HCT116 (cell line): ENCODE results near the gene KCNJ4. TPM values are rescaled to one million over a fixed set of nuclear protein-coding genes. Genes with fewer than 3 reads are reported as not detected.
"Not testable (repeated sequence)": the region's sequence is repeated elsewhere in the genome, so short reads cannot be mapped to it uniquely, and the experiment has no call there.

Source experiments
- ATAC-seq: fragments of 200-7000 bp; cut with Tn5 transposase; 2 replicates; pipeline ENCODE4 v1.9.1; 2020; ENCODE audit warnings: mild to moderate bottlenecking, moderate library complexity
- BruUV-seq: library from RNA; stranded (reverse); fragments of 400-500 nt; replicated peaks from 2 replicates; lab custom pipeline; 2021; lab: Mats Ljungman, UMichigan
- CTCF ChIA-PET: fragments of 300-600 bp; sonication (Branson Sonifier 250); formaldehyde crosslinking; loops from one replicate; lab custom pipeline; 2021; ENCODE audit warnings: antibody characterized with exemption; lab: Charles Lee
- POLR2A ChIA-PET: fragments of 300-600, 350-600 bp; sonication (Branson Sonifier 250); formaldehyde crosslinking; loops from one replicate; lab custom pipeline; 2021; ENCODE audit warnings: antibody characterized with exemption; lab: Charles Lee
- RAD21 ChIA-PET, 2 experiments: fragments of 300-600 bp; sonication (Branson Sonifier 250); formaldehyde crosslinking; loops; one replicate each; lab custom pipeline; 2023; ENCODE audit warnings: low total read pairs in 2 of 2; ENCODE audit not compliant: uncharacterized antibody in 2 of 2, unreplicated experiment in 2 of 2, low non-redundant PET in 1 of 2; lab: Charles Lee
- DNase-seq: peaks from one replicate; pipeline ENCODE4 v3.0.0-alpha.2; 2010; ENCODE audit warnings: low read depth, low spot score
- H2AFZ ChIP-seq: fragments of 200-600 bp; shearing (Covaris generic), sonication (generic); 2 replicates; pipeline ENCODE4 v1.6.1; 2017; ENCODE audit warnings: low read depth, mixed run types, mixed read lengths, antibody characterized with exemption, low read length; ENCODE audit not compliant: poor library complexity, severe bottlenecking
- H3K27ac ChIP-seq: 2 replicates; pipeline ENCODE4 v1.5.1; 2012; ENCODE audit warnings: low read depth, low read length
- H3K27me3 ChIP-seq: fragments of 200-600 bp; sonication (generic); 2 replicates; pipeline ENCODE4 v1.6.1; 2016; ENCODE audit warnings: mixed run types, low read length, mixed read lengths; ENCODE audit not compliant: insufficient read depth
- H3K36me3 ChIP-seq, 2 experiments: fragments of 200-500 bp in 1 of 2; fragments of 200-600 bp in 1 of 2; sonication (Bioruptor generic) in 1 of 2; sonication (generic) in 1 of 2; 2 replicates each; pipeline versions ENCODE4 v1.5.1 to v1.6.1; 2014 to 2016; ENCODE audit warnings: low read length in 2 of 2, inconsistent platforms in 1 of 2, mixed read lengths in 1 of 2, mixed run types in 1 of 2; ENCODE audit not compliant: insufficient read depth in 2 of 2, control insufficient read depth in 1 of 2
- H3K4me1 ChIP-seq, 2 experiments: fragments of 200-600 bp in 1 of 2; sonication (generic) in 1 of 2; 2 replicates each; pipeline versions ENCODE4 v1.5.1 to v1.6.1; 2012 to 2017; ENCODE audit warnings: low read length in 2 of 2, inconsistent platforms in 1 of 2, mild to moderate bottlenecking in 1 of 2, mixed read lengths in 1 of 2, mixed run types in 1 of 2, moderate library complexity in 1 of 2; ENCODE audit not compliant: insufficient read depth in 2 of 2, control insufficient read depth in 1 of 2
- H3K4me2 ChIP-seq: fragments of 200-600 bp; sonication (generic); 2 replicates; pipeline ENCODE4 v1.6.1; 2017; ENCODE audit warnings: mixed run types, low read length, mixed read lengths
- H3K4me3 ChIP-seq, 2 experiments: fragments of 200-600 bp in 1 of 2; sonication (generic) in 1 of 2; replicated peaks in 1 of 2; 2 replicates each; pipeline ENCODE4 v1.5.1; 2011 to 2016; ENCODE audit warnings: low read length in 2 of 2, control low read depth in 1 of 2, low read depth in 1 of 2, mild to moderate bottlenecking in 1 of 2, mixed read lengths in 1 of 2, mixed run types in 1 of 2
- H3K79me2 ChIP-seq: fragments of 200-600 bp; sonication (generic); 2 replicates; pipeline ENCODE4 v1.6.1; 2017; ENCODE audit warnings: mild to moderate bottlenecking, mixed run types, low read length, moderate library complexity, mixed read lengths; ENCODE audit not compliant: insufficient read depth
- H3K9ac ChIP-seq: fragments of 200-600 bp; sonication (generic); 2 replicates; pipeline ENCODE4 v1.6.1; 2016; ENCODE audit warnings: low read length, mixed read lengths
- H3K9me2 ChIP-seq: fragments of 200-600 bp; sonication (generic), shearing (Covaris generic); 2 replicates; pipeline ENCODE4 v1.6.1; 2017; ENCODE audit warnings: mixed run types, mild to moderate bottlenecking, moderate library complexity; ENCODE audit not compliant: insufficient read depth
- H3K9me3 ChIP-seq, 2 experiments: fragments of 200-500 bp in 1 of 2; fragments of 200-600 bp in 1 of 2; sonication (Bioruptor generic) in 1 of 2; sonication (generic) in 1 of 2; 2 replicates each; pipeline ENCODE4 v1.6.1; 2014 to 2017; ENCODE audit warnings: low read length in 2 of 2, mixed read lengths in 2 of 2, inconsistent platforms in 1 of 2, low read depth in 1 of 2, mild to moderate bottlenecking in 1 of 2, mixed run types in 1 of 2, moderate library complexity in 1 of 2; ENCODE audit not compliant: control insufficient read depth in 1 of 2, insufficient read depth in 1 of 2
- H4K20me1 ChIP-seq: fragments of 200-600 bp; sonication (generic), shearing (Covaris generic); 2 replicates; pipeline ENCODE4 v1.6.1; 2017; ENCODE audit warnings: mixed run types, mild to moderate bottlenecking, moderate library complexity; ENCODE audit not compliant: insufficient read depth
- CBX3 ChIP-seq: IDR thresholded peaks from 2 replicates; pipeline ENCODE4 v1.6.1; 2012; ENCODE audit warnings: low read depth
- EZH2 ChIP-seq: fragments of 200-600 bp; sonication (generic); IDR thresholded peaks from 2 replicates; pipeline ENCODE4 v1.6.1; 2017; ENCODE audit warnings: antibody characterized with exemption, mixed run types
- POLR2A ChIP-seq: IDR thresholded peaks from 2 replicates; pipeline ENCODE4 v1.7.0; 2011; ENCODE audit warnings: borderline replicate concordance; ENCODE audit not compliant: insufficient read depth, insufficient read length; ENCODE audit errors: extremely low read depth
- RAD21 ChIP-seq: IDR thresholded peaks from 2 replicates; pipeline ENCODE4 v1.6.1; 2012; ENCODE audit warnings: low read depth, mild to moderate bottlenecking
- TCF7L2 ChIP-seq: IDR thresholded peaks from 2 replicates; pipeline ENCODE4 v1.7.0; 2011; ENCODE audit warnings: borderline replicate concordance, inconsistent platforms; ENCODE audit not compliant: insufficient read depth, insufficient read length; ENCODE audit errors: extremely low read depth
- YY1 ChIP-seq: IDR thresholded peaks from 2 replicates; pipeline ENCODE4 v1.6.1; 2011; ENCODE audit warnings: low read length, low read depth, moderate library complexity, mild to moderate bottlenecking; ENCODE audit not compliant: insufficient replicate concordance; ENCODE audit errors: extremely low read depth
- ZFX ChIP-seq: fragments of 450-650 bp; IDR thresholded peaks from 2 replicates; pipeline ENCODE4 v1.6.1; 2017
- intact Hi-C: fragments of 100-400 bp; cut with micrococcal nuclease; formaldehyde crosslinking; loops from 2 replicates; pipeline ENCODE4 v1.10.0; 2022
- total RNA-seq: library from RNA; stranded (reverse); gene quantifications from one replicate; pipeline ENCODE4 v1.2.1, GENCODE V29; 2021; ENCODE audit not compliant: unreplicated experiment
- TF ChIP-seq, protein P1 (sequence below): IDR thresholded peaks from 2 replicates; pipeline ENCODE4 v1.6.1; 2012
- TF ChIP-seq, protein P2 (sequence below): IDR thresholded peaks from 2 replicates; pipeline ENCODE4 v1.6.1; 2012; ENCODE audit warnings: low read depth

The KCNJ4 gene
- total RNA-seq, 1 experiment from 2014 or later: not detected

DNA sequence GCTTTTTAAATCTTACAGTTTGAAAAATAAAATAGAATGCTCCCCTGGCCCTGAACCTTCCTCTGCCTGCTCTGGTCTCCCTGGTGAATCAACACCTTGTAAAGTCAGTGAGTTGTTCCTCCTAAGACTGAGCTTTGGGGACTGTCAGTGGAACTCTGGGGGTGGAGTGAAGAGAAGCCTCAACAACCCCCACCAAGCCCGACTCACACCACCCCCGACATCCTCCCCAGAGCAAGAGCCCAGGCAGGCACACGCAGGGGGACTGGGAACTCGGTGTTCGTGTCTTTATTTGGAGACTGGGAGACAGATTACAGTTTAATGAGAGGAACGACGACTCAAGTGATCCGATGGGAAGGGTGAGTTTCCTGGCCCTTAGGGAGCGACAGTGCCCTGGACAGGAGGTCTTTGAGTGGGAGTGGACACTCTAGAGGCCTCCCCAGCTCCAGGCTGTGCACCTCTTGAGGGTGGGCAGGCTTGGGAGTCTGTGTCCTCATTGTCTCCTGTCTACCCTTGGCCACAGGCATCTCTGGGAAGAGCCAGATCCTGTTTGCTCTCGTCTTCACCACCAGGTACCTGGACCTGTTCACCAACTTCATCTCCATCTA is 19.1 kb upstream of the KCNJ4 start:
- BruUV-seq: no TSS peak
- H3K4me2 ChIP-seq: no peak overlapping the region
- no peak overlapping the region for H2AFZ ChIP-seq
- ChIA-PET POLR2A (no interaction called here), RAD21 (no interaction called here), CTCF (no interaction called here)
- H3K9ac ChIP-seq: no peak overlapping the region
- no peaks in the 10 kb centered on the region for H3K79me2 ChIP-seq
- no peaks in the 10 kb centered on the region for H3K27me3 ChIP-seq
- H3K27ac ChIP-seq: no peak overlapping the region
- H3K4me3 ChIP-seq: no peak overlapping the region
- TF ChIP-seq ZFX (no peak), CBX3 (no peak)
- TF ChIP-seq, protein P1, sequence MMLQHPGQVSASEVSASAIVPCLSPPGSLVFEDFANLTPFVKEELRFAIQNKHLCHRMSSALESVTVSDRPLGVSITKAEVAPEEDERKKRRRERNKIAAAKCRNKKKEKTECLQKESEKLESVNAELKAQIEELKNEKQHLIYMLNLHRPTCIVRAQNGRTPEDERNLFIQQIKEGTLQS: no peak
- TF ChIP-seq, all 23 proteins: peak for 0
- H3K9me2 ChIP-seq: no peaks in the 10 kb centered on the region
- no peak for DNase-seq
- no peaks in the 10 kb centered on the region for H3K36me3 ChIP-seq
- no peaks in the 10 kb centered on the region for H4K20me1 ChIP-seq
- intact Hi-C loops: no loop called here
- no peaks in the 10 kb centered on the region for H3K4me1 ChIP-seq
- ATAC-seq: no peak
- H3K9me3 ChIP-seq: no peaks in the 10 kb centered on the region

DNA sequence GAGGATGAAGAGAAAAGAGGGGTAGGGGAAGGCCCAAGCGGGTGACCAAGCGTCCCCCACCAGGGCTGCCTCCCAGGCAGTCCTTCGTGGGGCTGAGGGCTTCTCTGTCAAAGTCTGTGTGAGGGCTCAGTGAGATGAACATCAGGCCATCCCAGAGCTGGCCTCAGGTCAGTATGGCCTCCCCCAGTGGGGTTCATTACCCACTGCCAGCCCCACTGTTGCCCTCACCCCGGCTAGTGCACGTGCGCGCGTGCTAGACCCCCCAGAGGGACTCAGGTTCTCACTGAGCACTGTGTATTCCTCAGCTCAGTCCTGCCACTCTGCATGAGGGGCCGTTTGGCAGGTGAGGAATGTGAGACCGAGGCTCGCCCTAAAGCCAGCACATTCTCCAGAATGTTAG is 16.2 kb upstream of the KCNJ4 start:
- intact Hi-C loops: no loop called here
- POLR2A ChIA-PET: no interaction called here
- BruUV-seq: no TSS peak
- RAD21 ChIA-PET: no interaction called here
- H3K27me3 ChIP-seq: no peaks in the 10 kb centered on the region
- H2AFZ ChIP-seq: no peak overlapping the region
- H4K20me1 ChIP-seq: no peaks in the 10 kb centered on the region
- no peaks in the 10 kb centered on the region for H3K79me2 ChIP-seq
- H3K9me2 ChIP-seq: no peaks in the 10 kb centered on the region
- H3K9me3 ChIP-seq: no peaks in the 10 kb centered on the region
- H3K27ac ChIP-seq: no peak overlapping the region
- ATAC-seq (no peak), DNase-seq (no peak)
- H3K4me1 ChIP-seq: peaks cover 6 to 20% of the 10 kb centered on the region in 2 experiments
- no peak overlapping the region for H3K4me2 ChIP-seq
- TF ChIP-seq TCF7L2: no peak
- TF ChIP-seq, protein P2, sequence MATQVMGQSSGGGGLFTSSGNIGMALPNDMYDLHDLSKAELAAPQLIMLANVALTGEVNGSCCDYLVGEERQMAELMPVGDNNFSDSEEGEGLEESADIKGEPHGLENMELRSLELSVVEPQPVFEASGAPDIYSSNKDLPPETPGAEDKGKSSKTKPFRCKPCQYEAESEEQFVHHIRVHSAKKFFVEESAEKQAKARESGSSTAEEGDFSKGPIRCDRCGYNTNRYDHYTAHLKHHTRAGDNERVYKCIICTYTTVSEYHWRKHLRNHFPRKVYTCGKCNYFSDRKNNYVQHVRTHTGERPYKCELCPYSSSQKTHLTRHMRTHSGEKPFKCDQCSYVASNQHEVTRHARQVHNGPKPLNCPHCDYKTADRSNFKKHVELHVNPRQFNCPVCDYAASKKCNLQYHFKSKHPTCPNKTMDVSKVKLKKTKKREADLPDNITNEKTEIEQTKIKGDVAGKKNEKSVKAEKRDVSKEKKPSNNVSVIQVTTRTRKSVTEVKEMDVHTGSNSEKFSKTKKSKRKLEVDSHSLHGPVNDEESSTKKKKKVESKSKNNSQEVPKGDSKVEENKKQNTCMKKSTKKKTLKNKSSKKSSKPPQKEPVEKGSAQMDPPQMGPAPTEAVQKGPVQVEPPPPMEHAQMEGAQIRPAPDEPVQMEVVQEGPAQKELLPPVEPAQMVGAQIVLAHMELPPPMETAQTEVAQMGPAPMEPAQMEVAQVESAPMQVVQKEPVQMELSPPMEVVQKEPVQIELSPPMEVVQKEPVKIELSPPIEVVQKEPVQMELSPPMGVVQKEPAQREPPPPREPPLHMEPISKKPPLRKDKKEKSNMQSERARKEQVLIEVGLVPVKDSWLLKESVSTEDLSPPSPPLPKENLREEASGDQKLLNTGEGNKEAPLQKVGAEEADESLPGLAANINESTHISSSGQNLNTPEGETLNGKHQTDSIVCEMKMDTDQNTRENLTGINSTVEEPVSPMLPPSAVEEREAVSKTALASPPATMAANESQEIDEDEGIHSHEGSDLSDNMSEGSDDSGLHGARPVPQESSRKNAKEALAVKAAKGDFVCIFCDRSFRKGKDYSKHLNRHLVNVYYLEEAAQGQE: no peak
- TF ChIP-seq ZFX: no peak
- TF ChIP-seq, protein P1: no peak
- TF ChIP-seq CBX3: no peak
- TF ChIP-seq POLR2A: no peak
- TF ChIP-seq RAD21: no peak
- no peak for TF ChIP-seq YY1
- TF ChIP-seq EZH2: no peak
- CTCF ChIA-PET: no interaction called here
- H3K4me3 ChIP-seq: no peak overlapping the region
- H3K36me3 ChIP-seq: no peaks in the 10 kb centered on the region
- H3K9ac ChIP-seq: no peak overlapping the region

DNA sequence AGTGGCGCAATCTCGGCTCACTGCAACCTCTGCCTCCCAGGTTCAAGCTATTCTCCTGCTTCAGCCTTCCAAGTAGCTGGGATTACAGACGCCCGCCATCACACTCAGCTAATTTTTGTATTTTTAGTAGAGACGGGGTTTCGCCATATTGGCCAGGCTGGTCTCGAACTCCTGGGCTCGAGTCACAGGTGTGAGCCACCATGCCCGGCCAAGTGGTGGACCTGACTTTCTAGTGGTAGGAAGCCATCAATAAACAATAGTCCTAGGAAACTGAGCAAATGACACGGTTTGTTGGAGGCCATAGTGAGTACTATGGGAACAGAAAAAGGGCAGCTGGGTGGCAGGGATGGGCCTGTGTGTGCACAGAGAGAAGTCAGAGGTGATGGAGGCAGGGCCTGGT is 15.2 kb upstream of the KCNJ4 start:
- H3K79me2 ChIP-seq, DNase-seq, H2AFZ ChIP-seq, H3K4me2 ChIP-seq, H4K20me1 ChIP-seq, H3K36me3 ChIP-seq, H3K27ac ChIP-seq, intact Hi-C loops, H3K9me2 ChIP-seq, RAD21 ChIA-PET, H3K9ac ChIP-seq, BruUV-seq, H3K4me3 ChIP-seq, ATAC-seq, POLR2A ChIA-PET, CTCF ChIA-PET, H3K9me3 ChIP-seq, H3K27me3 ChIP-seq: not testable (repeated sequence)
- peaks cover 6 to 29% of the 10 kb centered on the region in 2 experiments for H3K4me1 ChIP-seq
